Activated CD8-positive, alpha-beta memory T cell treated with anti-CD3 and anti-CD28 coated beads for 48 hours (primary cell): ENCODE measurements around the gene LIN37.
"Not testable (repeated sequence)": the region's sequence is repeated elsewhere in the genome, so short reads cannot be mapped to it uniquely, and the experiment has no call there.

Source experiments
- DNase-seq, 3 experiments: peaks; one replicate each; pipeline ENCODE4 v3.0.0-alpha.2; 2020; ENCODE audit warnings: low read depth in 2 of 3, low spot score in 2 of 3

Gene LIN37

GRCh38 chr19:35787227-35787799, 38.9 kb downstream of the LIN37 start:
- no peak for DNase-seq

GRCh38 chr19:35788205-35788960, 40.0 kb downstream of the LIN37 start:
- no peak for DNase-seq

GRCh38 chr19:35789195-35789977, 41.0 kb downstream of the LIN37 start:
- DNase-seq = no peak

- no peak for DNase-seq
Observed at GRCh38 chr19:35789978-35790944, 41.9 kb downstream of the LIN37 start.

- DNase-seq = no peak
Observed at GRCh38 chr19:35790981-35791813, 42.8 kb downstream of the LIN37 start.

GRCh38 chr19:35791814-35792279, 43.5 kb downstream of the LIN37 start:
- no peak for DNase-seq

GRCh38 chr19:35792312-35792711, 43.9 kb downstream of the LIN37 start:
- DNase-seq = no peak

DNA sequence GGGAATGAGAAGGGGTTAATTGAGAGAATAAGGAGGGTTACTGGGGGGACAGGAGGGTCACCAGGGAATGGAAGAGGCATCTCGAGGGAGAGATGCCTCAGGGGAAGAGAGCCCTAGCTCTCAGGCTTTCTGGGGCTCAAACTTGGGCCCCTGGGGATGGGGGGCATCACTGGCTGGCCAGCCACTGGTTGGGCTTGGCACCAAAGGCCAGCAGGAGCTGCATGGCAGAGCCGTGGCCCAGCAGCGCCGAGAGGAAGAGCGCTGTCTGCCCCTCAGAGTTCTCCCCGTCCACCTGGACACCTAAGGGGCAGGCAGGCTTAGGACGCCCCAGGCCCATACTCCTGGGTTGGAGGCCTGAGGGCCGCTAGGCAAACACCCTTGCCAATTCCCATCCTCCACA, 44.5 kb downstream of the LIN37 start:
- DNase-seq = no peak

DNA sequence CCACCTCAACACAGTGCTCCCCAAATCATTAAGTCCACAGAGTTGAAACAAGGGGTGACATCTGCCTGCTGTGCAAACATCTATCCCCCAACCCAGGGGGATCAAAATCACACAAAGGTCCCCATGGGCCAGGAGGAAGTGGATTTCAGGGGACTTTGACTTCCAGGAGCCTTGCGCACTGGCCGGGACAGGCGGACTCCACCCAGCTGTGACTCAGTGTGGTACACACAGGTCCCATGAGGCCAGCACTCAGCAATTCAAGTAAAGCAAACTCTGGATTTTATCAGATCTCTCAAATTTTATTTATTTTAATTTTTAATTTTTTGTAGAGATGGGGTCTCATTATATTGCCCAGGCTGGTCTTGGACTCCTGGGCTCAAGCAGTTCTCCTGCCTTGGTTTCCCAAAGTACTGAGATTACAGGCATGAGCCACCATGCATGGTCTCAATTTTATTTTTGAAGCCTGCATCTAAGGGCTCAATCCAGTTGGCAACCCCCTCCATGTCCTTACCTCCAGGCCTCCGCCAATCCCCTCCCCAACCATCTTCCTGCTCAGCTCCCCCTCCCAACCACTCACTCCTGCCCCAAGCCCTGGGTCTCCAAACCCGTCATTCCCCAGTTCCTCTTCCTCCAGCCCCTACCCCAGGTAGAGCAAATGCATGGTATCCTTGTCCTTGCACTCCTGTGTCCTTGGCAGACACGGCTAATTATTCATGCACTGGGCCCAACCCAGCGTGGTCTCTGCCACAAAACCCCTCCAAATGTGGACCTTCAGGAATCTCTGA, 45.2 kb downstream of the LIN37 start:
- DNase-seq = no peak

- not testable (repeated sequence) for DNase-seq
Observed at GRCh38 chr19:35795564-35795963, 47.2 kb downstream of the LIN37 start.

DNA sequence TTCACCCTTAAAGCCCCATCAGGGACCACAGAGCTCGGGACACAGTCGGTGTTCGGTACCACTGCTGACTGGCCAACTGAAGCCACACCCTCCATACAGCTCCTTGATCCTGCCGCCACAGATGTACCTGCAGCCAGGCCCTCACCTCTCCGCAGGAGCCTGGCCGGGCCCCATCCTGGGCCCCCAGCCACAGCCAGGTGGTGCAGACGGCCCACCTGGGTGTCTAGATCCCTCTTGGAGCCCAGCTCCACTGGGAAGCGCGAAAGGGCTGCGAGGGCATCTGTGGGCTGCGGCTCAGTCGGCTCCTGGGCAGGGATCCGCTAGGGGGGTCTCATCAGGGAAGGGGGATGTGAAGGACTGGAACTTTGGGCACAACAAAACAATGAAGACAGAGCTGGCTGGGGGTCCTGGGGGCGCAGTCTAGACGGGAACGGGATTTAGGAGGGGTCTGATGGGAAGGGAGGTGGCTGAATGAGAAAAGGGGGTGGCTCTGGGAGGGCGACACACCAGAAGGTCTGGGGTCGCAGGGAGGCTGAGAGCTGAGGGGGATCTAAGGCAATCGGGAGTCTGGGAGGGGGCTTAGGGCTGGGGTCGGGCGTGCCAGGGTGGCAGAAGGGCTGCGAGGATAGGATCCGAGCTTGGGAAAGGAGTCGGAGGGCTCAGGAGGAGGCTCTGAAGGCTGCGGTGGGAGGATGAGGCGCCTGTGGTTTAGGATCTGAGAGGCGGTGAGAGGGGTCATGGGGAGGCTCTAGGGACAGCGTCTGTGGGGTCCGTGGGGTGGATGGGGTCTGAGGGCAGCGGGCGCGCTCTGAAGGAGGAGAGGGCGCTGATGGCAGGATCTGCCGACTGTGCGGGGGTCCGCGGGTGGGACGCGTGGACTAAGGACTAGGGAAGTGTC, 48.5 kb downstream of the LIN37 start:
- DNase-seq = no peak

- DNase-seq = no peak
Observed at GRCh38 chr19:35797663-35798062, 49.3 kb downstream of the LIN37 start.

DNA sequence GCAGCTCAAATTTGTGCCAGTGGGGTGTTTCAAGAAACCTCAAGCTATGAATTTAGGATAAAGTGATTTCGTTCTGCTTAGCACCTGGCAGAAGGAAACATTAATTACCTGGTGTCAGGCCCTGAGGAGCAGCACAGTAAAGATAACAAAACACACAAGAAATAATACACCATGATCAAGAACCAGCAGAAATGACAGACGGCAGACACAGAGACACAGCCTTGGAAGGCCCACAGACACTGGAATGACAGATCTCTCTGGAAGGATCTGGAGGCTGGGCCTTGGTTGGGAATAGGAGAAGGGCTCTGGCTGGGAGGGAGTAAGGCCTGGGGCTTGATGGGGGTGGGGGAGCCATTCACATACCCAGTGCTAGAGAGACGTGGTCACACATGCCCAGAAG, 53.5 kb downstream of the LIN37 start:
- DNase-seq = no peak
